GM06990 (cell line): Measurements from ENCODE around the gene DNAL4.
"Not testable (repeated sequence)": the region's sequence is repeated elsewhere in the genome, so short reads cannot be mapped to it uniquely, and the experiment has no call there.

Source experiments
- DNase-seq: peaks from one replicate; pipeline ENCODE4 v3.0.0-alpha.2; 2011; ENCODE audit not compliant: insufficient read length; ENCODE audit errors: extremely low read depth
- H3K27me3 ChIP-seq: replicated peaks from 2 replicates; pipeline ENCODE4 v1.6.0; 2011; ENCODE audit warnings: low read length; ENCODE audit not compliant: control insufficient read depth, insufficient read depth
- H3K36me3 ChIP-seq: 2 replicates; pipeline ENCODE4 v1.5.1; 2011; ENCODE audit warnings: low read length; ENCODE audit not compliant: control insufficient read depth, insufficient read depth
- H3K4me3 ChIP-seq: replicated peaks from 2 replicates; pipeline ENCODE4 v1.5.1; 2011; ENCODE audit warnings: low read depth, mild to moderate bottlenecking, control low read depth, low read length
- CTCF ChIP-seq: IDR thresholded peaks from 2 replicates; pipeline ENCODE4 v1.5.1; 2011; ENCODE audit warnings: low read length, control low read depth, mild to moderate bottlenecking, inconsistent platforms; ENCODE audit not compliant: insufficient read depth, poor library complexity, severe bottlenecking

DNAL4 gene

GRCh38 chr22:38819387-38819940, 25.5 kb upstream of the DNAL4 start:
- Histone ChIP-seq H3K36me3 (no peaks in the 10 kb centered on the region), H3K4me3 (no peak overlapping the region), H3K27me3 (no peaks in the 10 kb centered on the region; the same call in 1 of the 2 replicates)
- no peak for TF ChIP-seq CTCF
- DNase-seq: no peak

GRCh38 chr22:38817196-38817595, 23.3 kb upstream of the DNAL4 start:
- no peak for TF ChIP-seq CTCF
- no peak overlapping the region for H3K4me3 ChIP-seq

DNA sequence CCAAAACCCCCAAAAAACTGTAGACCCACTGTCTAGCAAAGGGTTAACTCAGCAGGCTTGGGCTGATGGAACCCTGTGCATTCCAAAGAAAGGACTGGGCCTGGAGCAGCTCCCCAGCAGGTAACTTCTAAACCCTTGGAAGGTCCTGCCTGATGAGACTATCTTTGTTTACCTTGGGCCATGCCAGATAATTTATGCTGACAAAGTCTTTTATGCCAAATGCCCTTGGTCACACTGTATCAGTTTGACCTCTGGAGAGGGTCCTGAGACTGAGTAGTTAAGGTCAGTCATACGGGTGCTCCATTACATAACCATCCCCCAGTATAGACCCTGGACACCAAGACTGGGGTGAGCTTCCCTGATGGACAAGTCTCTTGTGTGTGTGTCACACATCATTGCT, 21.9 kb upstream of the DNAL4 start:
- H3K27me3 ChIP-seq: peaks cover 4% of the 10 kb centered on the region; the same call in 1 of the 2 replicates
- no peaks in the 10 kb centered on the region for H3K36me3 ChIP-seq
- no peak for TF ChIP-seq CTCF
- H3K4me3 ChIP-seq: no peak overlapping the region
- no peak for DNase-seq

More at GRCh38 chr22:38817196-38817595, 23.3 kb upstream of the DNAL4 start:
- Histone ChIP-seq H3K27me3 (peaks cover 4% of the 10 kb centered on the region; the same call in 1 of the 2 replicates), H3K36me3 (no peaks in the 10 kb centered on the region)
- DNase-seq: no peak

DNA sequence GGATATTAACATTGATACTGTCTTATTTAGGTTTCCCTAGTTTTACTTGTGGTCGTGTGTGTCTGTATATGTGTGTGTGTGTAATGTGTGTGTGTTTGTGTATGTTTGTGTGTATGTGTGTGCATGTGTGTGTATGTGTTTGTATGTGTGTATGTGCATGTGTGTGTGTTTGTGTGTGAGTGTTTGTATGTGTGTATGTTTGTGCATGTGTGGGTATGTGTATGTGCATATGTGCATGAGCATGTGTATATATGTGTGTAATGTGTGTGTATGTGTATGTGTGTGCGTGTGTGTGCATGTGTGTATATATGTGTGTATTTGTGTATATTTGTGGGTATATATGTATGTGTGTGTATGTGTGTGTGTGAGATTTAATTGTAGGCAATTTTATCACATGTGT, 17.3 kb upstream of the DNAL4 start:
- no peak for DNase-seq
- no peak for TF ChIP-seq CTCF
- Histone ChIP-seq H3K36me3 (no peaks in the 10 kb centered on the region), H3K27me3 (0 out of 2 replicates have a peak, but pooled peaks cover 4% of the 10 kb centered on the region), H3K4me3 (no peak overlapping the region)

- H3K27me3 ChIP-seq, H3K36me3 ChIP-seq, H3K4me3 ChIP-seq, DNase-seq: not testable (repeated sequence)
Observed at GRCh38 chr22:38805041-38805593, 11.2 kb upstream of the DNAL4 start.

GRCh38 chr22:38802671-38803121, 8.8 kb upstream of the DNAL4 start:
- no peak overlapping the region for H3K4me3 ChIP-seq
- no peak for DNase-seq
- no peaks in the 10 kb centered on the region; the same call in 1 of the 2 replicates for H3K27me3 ChIP-seq
- no peaks in the 10 kb centered on the region for H3K36me3 ChIP-seq
- TF ChIP-seq CTCF: no peak
